CD4-positive, CD25-positive, alpha-beta regulatory T cell (primary cell): ENCODE data around the gene RICTOR. TPM values are rescaled to one million over a fixed set of nuclear protein-coding genes. Genes with fewer than 3 reads are reported as not detected.

Experiments
- ATAC-seq, 2 donors: fragments of 150-1000 bp; cut with Tn5 transposase; one replicate each; pipeline ENCODE4 v1.10.0; 2021; ENCODE audit warnings: low read depth in 2 of 2, moderate number of reproducible peaks in 2 of 2, moderate library complexity in 1 of 2
- DNase-seq, 3 donors: peaks; one replicate each; pipeline versions ENCODE4 v3.0.0 to v3.0.0-alpha.2; 2012 to 2022; ENCODE audit warnings: mixed read lengths in 1 of 3
- H3K27ac ChIP-seq: one replicate; pipeline ENCODE4 v1.7.0; 2013; ENCODE audit warnings: mild to moderate bottlenecking, low read length; ENCODE audit not compliant: insufficient read depth, poor library complexity, severe bottlenecking
- H3K27me3 ChIP-seq: one replicate; pipeline ENCODE4 v1.7.0; 2013; ENCODE audit warnings: low read length; ENCODE audit not compliant: control insufficient read depth, insufficient read depth
- H3K36me3 ChIP-seq: one replicate; pipeline ENCODE4 v1.7.0; 2013; ENCODE audit warnings: mild to moderate bottlenecking, low read length, moderate library complexity; ENCODE audit not compliant: control insufficient read depth, insufficient read depth
- H3K4me1 ChIP-seq: 2 replicates; pipeline ENCODE4 v1.7.0; 2013; ENCODE audit warnings: mild to moderate bottlenecking, low read length; ENCODE audit not compliant: insufficient read depth, control insufficient read depth, poor library complexity, severe bottlenecking
- H3K4me3 ChIP-seq: one replicate; pipeline ENCODE4 v1.7.0; 2013; ENCODE audit warnings: low read depth, mild to moderate bottlenecking, low read length, moderate library complexity
- H3K9me3 ChIP-seq, 2 experiments: 1 replicate in 1 of 2; 2 replicates in 1 of 2; pipeline ENCODE4 v1.7.0; 2013; ENCODE audit warnings: low read length in 2 of 2, mild to moderate bottlenecking in 1 of 2, moderate library complexity in 1 of 2; ENCODE audit not compliant: control insufficient read depth in 2 of 2
- H3K27ac Mint-ChIP-seq, 3 donors: one replicate each; pipeline ENCODE4 v1.8.0; 2020 to 2022; ENCODE audit warnings: mild to moderate bottlenecking in 3 of 3, mixed read lengths in 3 of 3, moderate library complexity in 2 of 3
- H3K27me3 Mint-ChIP-seq: one replicate; pipeline ENCODE4 v1.8.0; 2022; ENCODE audit warnings: mild to moderate bottlenecking, mixed read lengths
- H3K36me3 Mint-ChIP-seq: one replicate; pipeline ENCODE4 v1.8.0; 2020; ENCODE audit warnings: mixed read lengths
- H3K4me1 Mint-ChIP-seq, 4 donors: one replicate each; pipeline ENCODE4 v1.8.0; 2020 to 2022; ENCODE audit warnings: mixed read lengths in 4 of 4, mild to moderate bottlenecking in 1 of 4
- H3K4me3 Mint-ChIP-seq, 4 donors: one replicate each; pipeline ENCODE4 v1.8.0; 2020 to 2022; ENCODE audit warnings: mild to moderate bottlenecking in 4 of 4, mixed read lengths in 4 of 4, moderate library complexity in 3 of 4
- H3K9me3 Mint-ChIP-seq, 7 donors: one replicate each; pipeline ENCODE4 v1.8.0; 2020 to 2022; ENCODE audit warnings: mixed read lengths in 7 of 7, mild to moderate bottlenecking in 3 of 7, moderate library complexity in 2 of 7
- polyA plus RNA-seq, 4 donors: library from polyadenylated mRNA; unstranded; fragments of 300-500 nt; fragmentation: Illumina TruSeq; gene quantifications; one replicate each; pipeline ENCODE4 v1.2.3, GENCODE V29; 2021
- total RNA-seq: library from RNA; stranded (reverse); gene quantifications from one replicate; pipeline ENCODE4 v1.2.3, GENCODE V29; 2022

RICTOR gene
- total and polyA plus RNA-seq, 5 donors from 2014 or later, result 11.3 to 84.0 (median 15.2) TPM

GRCh38 chr5:39006650-39007049 is 67.5 kb downstream of the RICTOR start:
- ATAC-seq, result no peak
- peaks cover 14% of the 10 kb centered on the region for H3K36me3 Mint-ChIP-seq
- H3K4me3 ChIP-seq, result no peak overlapping the region
- H3K27me3 ChIP-seq, result no peaks in the 10 kb centered on the region
- peaks cover 0 to 6% of the 10 kb centered on the region in 2 experiments for H3K9me3 ChIP-seq
- H3K9me3 Mint-ChIP-seq, result peaks cover 0 to 11% (median 4%) of the 10 kb centered on the region in 7 donors
- no peaks in the 10 kb centered on the region for H3K27me3 Mint-ChIP-seq
- no peak overlapping the region for H3K4me3 Mint-ChIP-seq
- peaks cover 3% of the 10 kb centered on the region for H3K4me1 ChIP-seq
- no peak for DNase-seq
- H3K36me3 ChIP-seq, result peaks cover 20% of the 10 kb centered on the region
- no peak overlapping the region for H3K27ac ChIP-seq
- peaks cover 36 to 51% (median 40%) of the 10 kb centered on the region in 4 donors for H3K4me1 Mint-ChIP-seq
- no peak overlapping the region for H3K27ac Mint-ChIP-seq

- no peaks in the 10 kb centered on the region for H3K27me3 Mint-ChIP-seq
- H3K4me3 Mint-ChIP-seq, result no peak overlapping the region
- peaks cover 43 to 59% (median 47%) of the 10 kb centered on the region in 4 donors for H3K4me1 Mint-ChIP-seq
- peaks cover 0 to 5% (median 0%) of the 10 kb centered on the region in 7 donors for H3K9me3 Mint-ChIP-seq
- Histone ChIP-seq H3K27me3 (no peaks in the 10 kb centered on the region), H3K36me3 (peaks cover 21% of the 10 kb centered on the region), H3K4me1 (peaks cover 3% of the 10 kb centered on the region), H3K9me3 (no peaks in the 10 kb centered on the region), H3K27ac (no peak overlapping the region), H3K4me3 (no peak overlapping the region)
- H3K27ac Mint-ChIP-seq, result peak overlapping the region; percentile 11 to 49 (median 44)
- peak in 1 of 2 donors; percentile 46 for ATAC-seq
- DNase-seq, result peak in 2 of 3 donors; percentile 23 to 33
- H3K36me3 Mint-ChIP-seq, result peaks cover 14% of the 10 kb centered on the region
Observed at GRCh38 chr5:39005566-39006232, 68.5 kb downstream of the RICTOR start.

- no peak overlapping the region for H3K4me3 ChIP-seq
- no peak overlapping the region for H3K27ac ChIP-seq
- no peaks in the 10 kb centered on the region for H3K27me3 ChIP-seq
- DNase-seq (no peak), ATAC-seq (no peak)
- Mint-ChIP-seq H3K36me3 (peaks cover 20% of the 10 kb centered on the region), H3K4me3 (no peak overlapping the region), H3K27ac (peak overlapping the region in 2 of 3 donors; percentile 4 to 74), H3K4me1 (peaks cover 43 to 65% (median 48%) of the 10 kb centered on the region in 4 donors), H3K27me3 (no peaks in the 10 kb centered on the region), H3K9me3 (no peaks in the 10 kb centered on the region)
- H3K9me3 ChIP-seq, result no peaks in the 10 kb centered on the region
- peaks cover 3% of the 10 kb centered on the region for H3K4me1 ChIP-seq
- H3K36me3 ChIP-seq, result peaks cover 39% of the 10 kb centered on the region
Observed at GRCh38 chr5:39001683-39002082, 72.5 kb downstream of the RICTOR start.

GRCh38 chr5:38999037-38999436 is 75.2 kb downstream of the RICTOR start:
- Histone ChIP-seq H3K27me3 (no peaks in the 10 kb centered on the region), H3K4me3 (no peak overlapping the region), H3K4me1 (peaks cover 3% of the 10 kb centered on the region), H3K36me3 (peaks cover 50% of the 10 kb centered on the region), H3K27ac (no peak overlapping the region), H3K9me3 (no peaks in the 10 kb centered on the region)
- no peaks in the 10 kb centered on the region for H3K9me3 Mint-ChIP-seq
- H3K4me3 Mint-ChIP-seq, result no peak overlapping the region
- ATAC-seq, result no peak
- H3K27ac Mint-ChIP-seq, result peak overlapping the region in 1 of 3 donors; percentile 18
- peaks cover 32% of the 10 kb centered on the region for H3K36me3 Mint-ChIP-seq
- peaks cover 29 to 51% (median 40%) of the 10 kb centered on the region in 4 donors for H3K4me1 Mint-ChIP-seq
- DNase-seq, result no peak
- no peaks in the 10 kb centered on the region for H3K27me3 Mint-ChIP-seq

GRCh38 chr5:38997591-38997990 is 76.6 kb downstream of the RICTOR start:
- peak overlapping the region in 2 of 3 donors; percentile 44 to 50 for H3K27ac Mint-ChIP-seq
- peaks cover 29 to 53% (median 38%) of the 10 kb centered on the region in 4 donors for H3K4me1 Mint-ChIP-seq
- H3K4me3 Mint-ChIP-seq, result no peak overlapping the region
- Histone ChIP-seq H3K4me1 (peaks cover 3% of the 10 kb centered on the region), H3K27ac (no peak overlapping the region), H3K9me3 (no peaks in the 10 kb centered on the region), H3K4me3 (no peak overlapping the region), H3K36me3 (peaks cover 53% of the 10 kb centered on the region), H3K27me3 (no peaks in the 10 kb centered on the region)
- no peaks in the 10 kb centered on the region for H3K27me3 Mint-ChIP-seq
- no peaks in the 10 kb centered on the region for H3K9me3 Mint-ChIP-seq
- ATAC-seq, result no peak
- no peak for DNase-seq
- peaks cover 41% of the 10 kb centered on the region for H3K36me3 Mint-ChIP-seq

GRCh38 chr5:38996123-38996522 is 78.1 kb downstream of the RICTOR start:
- peak overlapping the region in 1 of 3 donors; percentile 43 for H3K27ac Mint-ChIP-seq
- Histone ChIP-seq H3K9me3 (no peaks in the 10 kb centered on the region), H3K27me3 (no peaks in the 10 kb centered on the region), H3K4me3 (no peak overlapping the region), H3K36me3 (peaks cover 46% of the 10 kb centered on the region), H3K27ac (no peak overlapping the region), H3K4me1 (no peaks in the 10 kb centered on the region)
- peaks cover 22 to 39% (median 25%) of the 10 kb centered on the region in 4 donors for H3K4me1 Mint-ChIP-seq
- no peaks in the 10 kb centered on the region for H3K27me3 Mint-ChIP-seq
- ATAC-seq (no peak), DNase-seq (no peak)
- H3K4me3 Mint-ChIP-seq, result no peak overlapping the region
- H3K36me3 Mint-ChIP-seq, result peaks cover 43% of the 10 kb centered on the region
- no peaks in the 10 kb centered on the region for H3K9me3 Mint-ChIP-seq

- H3K4me3 Mint-ChIP-seq, result no peak overlapping the region
- no peaks in the 10 kb centered on the region for H3K27me3 Mint-ChIP-seq
- Histone ChIP-seq H3K4me3 (no peak overlapping the region), H3K27ac (no peak overlapping the region), H3K9me3 (no peaks in the 10 kb centered on the region), H3K36me3 (peaks cover 46% of the 10 kb centered on the region), H3K4me1 (no peaks in the 10 kb centered on the region), H3K27me3 (no peaks in the 10 kb centered on the region)
- H3K36me3 Mint-ChIP-seq, result peaks cover 46% of the 10 kb centered on the region
- DNase-seq (peak in 2 of 3 donors; percentile 44 to 48), ATAC-seq (peak in 1 of 2 donors; percentile 50)
- H3K9me3 Mint-ChIP-seq, result no peaks in the 10 kb centered on the region
- no peak overlapping the region for H3K27ac Mint-ChIP-seq
- H3K4me1 Mint-ChIP-seq, result peaks cover 12 to 28% (median 18%) of the 10 kb centered on the region in 4 donors
Observed at GRCh38 chr5:38994324-38994927, 79.8 kb downstream of the RICTOR start.
